OCI-M2 (cell line): ENCODE results near the gene C22orf15.

Source experiments
- DNase-seq: peaks from one replicate; lab custom pipeline; 2025; ENCODE audit not compliant: unreplicated experiment; lab: John Stamatoyannopoulos, UW

C22orf15 gene

GRCh38 chr22:23772649-23773473, 10.1 kb downstream of the C22orf15 start, which contains the start of gene MMP11:
Gene MMP11 (plus strand): TSS chr22:23772849. CDS start chr22:23772871, 22 bp downstream.
- DNase-seq = no peak

DNA sequence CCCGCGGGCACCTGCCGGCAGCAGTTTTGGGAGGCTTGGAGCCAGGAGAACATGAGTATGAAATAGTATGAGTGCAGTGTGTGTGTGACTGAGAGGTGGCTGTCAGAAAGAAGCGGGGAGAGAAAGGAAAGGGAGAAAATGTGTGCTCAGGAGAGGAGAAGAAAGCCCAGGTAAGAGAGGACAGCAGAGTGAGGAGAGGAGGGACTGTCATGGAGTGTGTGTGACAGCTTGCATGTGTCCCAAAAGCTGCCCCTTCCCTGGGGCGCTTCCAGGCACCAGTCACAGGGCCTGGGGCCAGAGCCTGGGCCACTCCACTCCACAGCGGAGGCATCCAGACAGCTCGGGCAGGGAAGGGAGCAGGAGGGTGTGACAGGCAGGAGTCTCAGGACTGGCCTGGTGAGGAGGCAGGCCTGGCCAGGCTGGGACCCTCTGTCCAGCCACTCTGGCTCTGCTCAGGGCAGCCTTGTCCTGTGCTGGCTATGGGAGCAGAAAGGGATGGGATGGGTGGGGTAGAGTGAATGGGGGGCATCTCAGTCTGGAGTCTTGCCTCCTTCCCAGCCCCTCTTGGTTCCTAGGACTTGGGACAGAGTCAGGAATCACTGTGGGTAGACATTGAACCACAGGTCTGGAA, 10.8 kb downstream of the C22orf15 start:
- no peak for DNase-seq

DNA sequence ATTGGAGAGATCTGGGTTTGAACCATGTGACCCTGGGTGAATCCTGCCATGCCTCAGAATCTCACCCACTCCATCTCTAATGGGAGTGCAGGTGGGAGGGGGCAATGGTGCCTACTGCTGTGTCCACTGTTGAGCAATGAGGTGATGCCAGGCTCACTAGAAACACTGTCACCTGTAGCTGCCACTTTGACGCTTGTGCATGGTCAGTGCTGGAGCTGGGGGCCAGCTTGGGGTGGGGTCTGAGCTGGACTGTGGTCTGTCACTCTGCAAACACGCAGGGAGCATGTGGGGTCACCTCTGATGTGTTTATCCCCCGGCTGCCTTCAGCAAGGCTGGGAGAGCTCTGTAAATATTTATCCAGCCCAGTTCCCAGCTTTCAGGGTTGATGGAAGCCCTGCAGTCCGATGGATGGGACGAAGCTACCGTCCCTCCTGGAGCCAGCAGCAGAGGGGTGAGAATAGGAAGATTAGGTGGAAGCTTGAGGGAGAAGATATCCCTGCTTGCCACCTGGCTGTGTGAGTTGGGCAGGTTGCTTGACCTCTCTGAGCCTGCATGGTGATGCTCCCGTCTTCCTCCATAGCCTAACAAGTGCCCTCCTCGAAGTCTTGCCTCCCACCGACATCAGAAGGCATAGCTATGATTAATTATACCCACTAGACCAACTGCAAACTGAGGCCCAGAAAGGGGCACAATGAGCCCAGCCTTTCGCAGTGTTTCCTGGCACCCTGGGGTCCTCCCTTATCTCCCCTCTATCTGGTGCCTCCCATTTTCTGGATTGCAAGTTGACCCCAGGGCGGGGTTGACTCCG, 11.5 kb downstream of the C22orf15 start:
- DNase-seq = no peak

- DNase-seq = no peak
Observed at GRCh38 chr22:23774922-23775436, 12.2 kb downstream of the C22orf15 start.

GRCh38 chr22:23775779-23776375, 13.1 kb downstream of the C22orf15 start:
- DNase-seq = no peak

DNA sequence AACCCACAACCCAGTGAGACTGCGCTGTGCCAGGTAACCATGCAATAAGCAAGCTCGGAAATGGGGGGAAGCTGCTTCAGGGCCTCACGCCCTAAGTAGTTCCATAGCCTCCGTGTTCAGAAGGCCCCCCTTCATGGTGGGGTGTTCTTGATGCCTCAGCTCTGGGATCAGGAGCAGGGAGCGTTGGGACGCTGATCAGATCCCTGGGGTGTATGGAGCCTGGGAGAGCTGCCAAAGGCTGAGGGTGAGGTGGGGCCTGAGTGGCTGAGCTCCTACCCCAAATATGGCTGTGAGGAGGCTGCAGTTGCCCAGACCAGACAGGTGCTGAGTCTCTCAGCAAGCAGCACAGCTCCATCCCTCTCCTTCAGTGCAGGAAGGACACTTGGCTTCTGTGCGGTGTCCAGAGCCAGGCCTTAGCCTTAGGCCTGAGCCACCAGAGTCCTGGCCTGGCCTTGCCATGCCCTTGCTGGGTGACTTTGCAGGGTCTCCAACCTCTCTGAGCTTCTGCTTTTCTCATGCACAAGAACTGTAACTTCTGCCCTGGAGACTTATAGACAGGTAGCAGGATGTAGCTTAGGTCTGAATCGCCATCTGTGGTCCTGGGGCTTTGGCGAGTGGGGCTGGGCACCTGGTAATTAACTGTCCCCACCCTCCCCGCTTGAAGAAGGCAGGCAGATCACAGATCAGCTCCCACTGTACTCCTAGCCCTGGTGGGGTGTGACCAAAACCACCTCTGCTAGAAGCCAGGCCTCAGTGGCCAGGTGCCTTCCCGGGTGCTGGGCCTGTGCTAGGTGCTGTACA, 15.2 kb downstream of the C22orf15 start:
- no peak for DNase-seq

DNA sequence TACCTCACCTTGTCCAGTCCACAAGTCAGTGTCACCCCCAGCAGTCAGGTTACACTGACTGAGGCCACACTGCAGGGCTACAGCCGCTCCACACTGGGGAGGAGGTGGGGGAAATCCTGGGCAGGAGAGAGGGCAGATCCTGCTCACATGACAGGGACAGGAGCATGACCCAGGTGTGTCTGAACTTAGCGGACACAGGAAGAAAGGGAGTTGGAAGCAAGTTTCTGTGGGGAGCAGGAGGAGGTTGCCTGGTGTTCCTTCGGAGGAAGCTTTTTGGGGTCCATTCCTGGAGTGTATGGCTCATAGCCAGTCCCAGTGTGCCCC, 15.7 kb downstream of the C22orf15 start:
- no peak for DNase-seq

DNA sequence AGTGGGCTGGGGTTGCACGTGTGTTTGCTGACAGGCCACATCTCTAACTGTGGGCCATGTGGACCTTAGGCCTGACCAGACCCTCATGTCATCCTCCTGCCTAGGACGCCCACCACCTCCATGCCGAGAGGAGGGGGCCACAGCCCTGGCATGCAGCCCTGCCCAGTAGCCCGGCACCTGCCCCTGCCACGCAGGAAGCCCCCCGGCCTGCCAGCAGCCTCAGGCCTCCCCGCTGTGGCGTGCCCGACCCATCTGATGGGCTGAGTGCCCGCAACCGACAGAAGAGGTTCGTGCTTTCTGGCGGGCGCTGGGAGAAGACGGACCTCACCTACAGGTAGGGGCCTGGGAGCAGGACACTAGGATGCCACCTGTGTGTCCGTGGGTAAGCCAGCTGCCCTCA, 16.3 kb downstream of the C22orf15 start:
- DNase-seq = no peak

DNA sequence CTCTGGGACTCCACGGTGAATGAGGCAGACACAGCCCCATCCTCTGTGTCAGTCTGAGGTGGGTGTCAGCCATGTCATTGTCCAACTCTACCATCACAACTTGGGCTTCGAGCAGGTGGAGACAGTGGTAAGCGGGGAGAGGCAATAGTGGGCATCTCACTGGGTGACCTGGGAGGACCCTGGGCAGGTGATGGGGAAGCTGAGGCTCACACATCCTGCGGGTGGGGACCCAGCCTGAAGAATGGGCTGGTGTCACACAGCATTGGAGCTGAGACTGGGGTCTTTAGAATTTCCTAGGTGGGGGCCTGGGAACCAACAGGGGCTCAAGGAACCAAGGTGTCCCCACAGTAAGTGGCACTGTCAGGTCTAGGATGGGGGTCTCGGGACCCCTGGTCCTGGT, 16.9 kb downstream of the C22orf15 start:
- no peak for DNase-seq

DNA sequence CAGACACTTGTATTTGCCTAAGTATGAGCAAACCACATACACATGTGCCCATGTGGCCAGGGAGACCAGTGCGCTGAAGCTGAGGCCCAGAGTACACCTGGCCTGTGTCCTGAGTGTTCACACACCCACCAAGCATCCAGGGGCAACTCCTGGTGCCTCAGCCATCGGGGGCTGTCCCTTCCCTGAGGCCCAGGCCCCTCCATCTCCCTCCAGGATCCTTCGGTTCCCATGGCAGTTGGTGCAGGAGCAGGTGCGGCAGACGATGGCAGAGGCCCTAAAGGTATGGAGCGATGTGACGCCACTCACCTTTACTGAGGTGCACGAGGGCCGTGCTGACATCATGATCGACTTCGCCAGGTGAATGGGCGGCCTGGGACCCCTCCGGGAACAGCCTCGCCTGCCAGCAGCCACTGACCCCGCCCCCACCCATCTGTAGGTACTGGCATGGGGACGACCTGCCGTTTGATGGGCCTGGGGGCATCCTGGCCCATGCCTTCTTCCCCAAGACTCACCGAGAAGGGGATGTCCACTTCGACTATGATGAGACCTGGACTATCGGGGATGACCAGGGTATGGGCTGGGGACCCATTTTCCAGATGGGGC, 17.5 kb downstream of the C22orf15 start:
- no peak for DNase-seq

DNA sequence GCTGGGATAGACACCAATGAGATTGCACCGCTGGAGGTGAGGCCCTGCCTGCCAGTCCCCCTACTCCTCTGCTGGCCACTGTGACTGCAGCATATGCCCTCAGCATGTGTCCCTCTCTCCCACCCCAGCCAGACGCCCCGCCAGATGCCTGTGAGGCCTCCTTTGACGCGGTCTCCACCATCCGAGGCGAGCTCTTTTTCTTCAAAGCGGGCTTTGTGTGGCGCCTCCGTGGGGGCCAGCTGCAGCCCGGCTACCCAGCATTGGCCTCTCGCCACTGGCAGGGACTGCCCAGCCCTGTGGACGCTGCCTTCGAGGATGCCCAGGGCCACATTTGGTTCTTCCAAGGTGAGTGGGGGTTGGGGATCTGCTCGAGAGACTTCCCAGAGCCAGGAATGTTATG, 18.3 kb downstream of the C22orf15 start:
- DNase-seq = no peak

DNA sequence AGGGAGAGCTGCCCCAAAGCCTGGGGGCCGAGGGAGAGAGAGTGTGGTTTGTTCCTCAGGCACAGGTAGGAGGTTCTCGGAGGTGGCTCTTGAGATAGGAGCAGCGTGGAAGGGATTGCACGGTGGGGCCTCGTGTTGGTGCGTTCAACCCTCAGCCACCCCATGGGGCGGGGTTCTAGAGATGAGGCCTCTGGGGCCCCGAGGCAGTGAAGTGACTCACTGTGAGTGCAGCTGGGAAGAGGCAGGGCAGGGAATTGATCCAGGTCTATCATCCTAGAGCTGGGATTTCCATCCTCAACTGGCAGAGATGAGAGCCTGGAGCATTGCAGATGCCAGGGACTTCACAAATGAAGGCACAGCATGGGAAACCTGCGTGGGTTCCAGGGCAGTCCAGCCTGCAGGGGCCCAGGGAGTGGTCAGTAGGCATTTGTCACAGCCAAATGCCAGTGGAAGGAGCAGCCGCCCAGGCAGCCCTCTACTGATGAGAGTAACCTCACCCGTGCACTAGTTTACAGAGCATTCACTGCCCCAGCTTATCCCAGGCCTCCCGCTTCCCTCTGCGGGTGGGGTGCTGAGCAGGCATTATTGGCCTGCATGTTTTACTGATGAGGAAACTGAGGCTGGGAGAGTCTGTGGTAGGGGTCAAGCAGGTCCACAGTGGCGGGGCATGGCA, 18.9 kb downstream of the C22orf15 start:
- no peak for DNase-seq

- DNase-seq = no peak
Observed at GRCh38 chr22:23782252-23782651, 19.5 kb downstream of the C22orf15 start.

- no peak for DNase-seq
Observed at GRCh38 chr22:23782703-23783102, 19.9 kb downstream of the C22orf15 start.

GRCh38 chr22:23783265-23784150, 20.7 kb downstream of the C22orf15 start:
- DNase-seq = no peak

GRCh38 chr22:23784215-23784732, 21.5 kb downstream of the C22orf15 start:
- no peak for DNase-seq

- no peak for DNase-seq
Observed at GRCh38 chr22:23786261-23786710, 23.5 kb downstream of the C22orf15 start.
